Left lobe of liver (tissue), 2 donors: ENCODE results near the gene CCR6. TPM values are rescaled to one million over a fixed set of nuclear protein-coding genes. Genes with fewer than 3 reads are reported as not detected.

ENCODE experiments used
- ATAC-seq: fragments of 200-7000 bp; cut with Tn5 transposase; one replicate; pipeline ENCODE4 v1.9.1; 2020; ENCODE audit warnings: mild to moderate bottlenecking, moderate library complexity
- DNase-seq: peaks from one replicate; pipeline ENCODE4 v3.0.0-alpha.2; 2020; ENCODE audit warnings: low spot score
- total RNA-seq: library from RNA; stranded (reverse); gene quantifications from one replicate; pipeline ENCODE4 v1.2.1, GENCODE V29; 2021
- donor health status: DM: no; HTN: no; CAD: no; lungs with moderate emphysema.
- donor health status: DM: no; HTN: yes; CAD: no.

Gene CCR6
- total RNA-seq, 1 donor from 2014 or later: not detected

DNA sequence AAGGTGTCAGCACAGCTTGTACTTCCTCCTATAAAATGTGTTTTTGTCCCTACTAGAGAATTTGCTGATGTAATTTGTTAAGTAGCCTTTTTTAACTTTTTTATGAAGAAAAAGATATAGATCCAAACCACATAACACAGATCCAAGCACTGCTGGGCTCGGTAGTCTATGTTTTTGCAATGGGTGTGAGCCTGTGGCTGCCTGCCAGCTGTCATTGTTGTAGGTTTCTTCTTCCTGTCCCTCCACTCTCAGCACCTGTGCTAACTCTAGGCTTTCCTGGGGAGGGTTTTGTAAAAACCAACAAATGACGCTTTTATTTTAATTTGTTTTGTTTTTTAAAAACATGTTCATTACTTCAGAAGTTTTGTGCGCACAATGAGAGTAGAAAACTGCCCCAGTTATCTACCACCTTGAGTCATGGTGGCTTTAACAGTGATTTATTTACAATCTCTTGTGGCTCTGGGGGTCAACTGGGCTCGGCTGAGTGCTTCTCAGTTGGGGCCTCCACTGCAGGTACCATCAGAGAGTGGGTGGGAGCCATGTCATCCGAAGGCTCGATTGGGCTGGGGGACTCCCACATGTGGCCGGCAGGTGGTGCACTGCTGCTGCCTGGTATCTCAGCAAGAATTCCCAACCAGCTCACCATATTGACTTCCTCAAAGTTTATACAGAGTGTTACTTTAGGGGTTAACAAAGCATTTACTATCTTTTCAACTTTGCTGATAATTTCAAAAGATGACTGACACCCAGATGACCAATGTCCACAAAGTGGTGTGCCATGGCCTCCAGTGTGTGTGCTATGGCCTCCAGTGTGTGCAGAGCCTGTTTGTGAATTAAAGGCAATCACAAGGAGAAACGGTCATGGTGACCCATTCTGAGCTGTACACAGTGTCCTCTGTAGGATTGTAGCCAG lies 3.0 kb upstream of the CCR6 start:
- no peak for DNase-seq
- no peak for ATAC-seq

DNA sequence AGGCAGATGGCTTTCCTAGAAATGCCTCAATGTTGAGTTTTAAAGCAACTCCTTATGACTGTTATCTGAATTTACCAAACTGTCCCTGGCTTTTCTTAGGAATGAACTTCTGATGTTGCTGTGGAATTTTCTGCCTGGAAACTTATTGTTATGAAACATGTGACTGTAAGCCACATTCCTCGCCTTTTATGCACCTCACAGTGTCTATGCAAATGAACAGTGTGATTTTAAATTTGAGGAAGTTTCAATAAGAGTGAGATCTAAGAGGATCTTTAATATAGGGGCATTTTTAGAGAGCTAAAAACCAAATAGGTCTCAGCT lies 2.4 kb upstream of the CCR6 start:
- ATAC-seq (no peak), DNase-seq (no peak)

DNA sequence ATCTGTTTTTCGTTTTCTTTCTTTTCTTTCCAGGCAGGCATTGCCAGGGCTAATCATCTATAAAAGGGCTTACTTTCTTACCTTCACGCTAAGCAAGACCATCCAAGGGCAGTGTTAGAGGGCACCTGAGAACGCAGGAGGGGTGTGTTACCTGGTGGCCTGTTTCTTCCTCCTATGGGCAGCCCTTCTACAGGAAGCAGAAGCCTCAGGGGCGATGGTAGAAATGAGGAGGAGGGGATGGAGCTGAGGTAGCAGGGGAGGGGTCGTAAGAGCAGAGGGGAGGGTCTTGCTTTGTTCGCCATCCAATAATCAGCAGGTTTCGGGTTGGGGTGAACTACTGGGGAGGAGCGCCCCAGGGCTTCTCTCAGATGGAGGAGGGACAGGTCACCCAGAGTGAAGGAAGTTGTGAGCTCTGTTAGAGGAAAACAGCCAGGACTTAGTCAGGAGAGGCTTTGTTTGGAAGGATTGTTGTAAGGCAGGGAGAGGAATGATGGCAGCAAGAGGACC lies 1.5 kb upstream of the CCR6 start:
- no peak for DNase-seq
- ATAC-seq: no peak

DNA sequence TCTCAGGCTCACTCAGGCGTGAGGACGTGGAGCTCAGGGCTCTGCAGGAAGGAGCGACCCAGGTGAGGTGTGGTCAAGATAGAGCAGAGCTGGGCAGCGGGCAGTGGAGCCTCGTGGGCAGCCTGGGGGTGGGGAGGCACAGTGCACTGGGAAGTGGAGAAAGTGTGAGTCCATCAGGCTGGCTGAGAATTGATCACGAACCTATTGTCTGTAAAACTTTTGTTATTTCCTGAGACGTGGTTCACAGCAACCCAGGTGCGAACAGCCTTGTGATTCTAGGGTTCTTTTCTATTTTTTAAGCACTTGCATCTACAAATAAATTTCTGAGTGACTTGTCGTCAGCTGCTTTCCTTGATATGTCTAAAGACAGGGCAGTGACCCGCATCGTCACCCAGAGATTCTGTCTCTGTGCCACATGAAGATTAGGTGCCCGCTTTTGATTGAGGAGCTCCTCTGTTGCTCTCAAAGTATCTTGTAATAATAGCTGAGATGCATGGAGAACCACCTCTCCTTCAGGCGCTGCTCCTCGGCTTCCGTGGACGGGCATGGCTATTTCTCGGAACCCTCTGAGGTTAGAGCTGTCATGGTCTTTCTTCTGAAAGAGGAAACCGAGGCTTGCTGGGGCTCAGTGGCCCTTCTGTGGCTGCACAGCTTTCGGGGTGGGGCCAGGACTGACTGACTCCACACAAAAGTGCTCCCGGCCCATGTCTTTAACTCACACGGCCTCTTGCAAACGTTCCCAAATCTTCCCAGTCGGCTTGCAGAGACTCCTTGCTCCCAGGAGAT lies 662 bp upstream of the CCR6 start:
- ATAC-seq (no peak), DNase-seq (no peak)

DNA sequence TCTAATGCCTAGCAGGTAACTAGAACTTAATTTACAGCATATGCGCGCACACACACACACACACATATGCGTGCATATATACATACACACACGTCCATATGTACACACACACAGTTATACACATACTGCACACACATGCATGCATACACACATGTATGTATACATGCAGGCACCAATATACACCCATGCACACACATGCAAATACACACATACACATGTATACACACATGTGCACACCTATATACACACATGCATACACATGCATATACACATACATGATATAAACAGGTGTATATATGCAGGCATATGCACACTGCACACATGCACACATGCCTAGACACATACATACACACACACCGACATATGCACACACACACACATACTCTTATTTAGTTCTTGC lies 1.9 kb downstream of the CCR6 start:
- ATAC-seq (no peak), DNase-seq (no peak)

DNA sequence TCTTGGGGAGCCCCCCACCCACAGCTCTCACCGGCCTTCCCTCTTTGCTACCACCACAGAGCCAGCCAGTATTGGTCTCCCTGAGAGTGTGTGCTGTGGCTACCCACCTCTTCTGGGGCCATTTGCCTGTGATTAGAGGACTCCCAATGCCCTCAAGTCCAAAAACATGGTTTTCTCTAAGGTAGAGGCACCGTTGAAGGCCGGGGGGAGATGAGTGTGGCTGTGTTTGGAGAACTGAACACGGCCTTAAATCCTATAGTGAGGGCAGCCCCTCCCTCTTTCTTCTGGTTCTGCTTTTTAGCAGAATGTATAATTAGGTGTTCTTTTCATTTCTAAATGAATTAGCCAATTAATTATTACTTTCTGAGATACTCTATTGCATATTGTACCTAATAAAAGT lies 2.5 kb downstream of the CCR6 start:
- DNase-seq: no peak
- ATAC-seq: no peak

DNA sequence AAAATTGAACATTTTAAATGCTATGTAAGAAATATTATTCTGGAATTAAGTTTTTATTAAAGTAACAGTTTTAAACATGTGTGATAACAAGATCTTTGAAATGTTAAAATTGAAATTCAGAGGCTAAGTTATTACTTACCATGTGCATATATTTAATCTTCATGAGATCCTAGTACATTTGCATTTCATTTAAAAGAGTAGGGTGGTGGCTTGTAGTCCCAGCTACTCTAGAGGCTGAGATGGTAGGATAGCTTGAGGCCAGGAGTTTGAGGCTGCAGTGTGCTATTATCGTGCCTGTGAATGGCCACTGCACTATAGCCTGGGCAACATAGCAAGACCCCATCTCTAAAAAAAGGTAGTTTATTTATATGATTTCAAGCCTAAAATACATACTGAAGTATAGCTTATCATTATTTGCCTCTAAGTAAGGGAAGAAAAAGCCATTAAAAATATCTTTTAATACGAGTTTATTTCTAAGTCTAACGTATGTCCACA lies 3.0 kb downstream of the CCR6 start:
- no peak for ATAC-seq

DNA sequence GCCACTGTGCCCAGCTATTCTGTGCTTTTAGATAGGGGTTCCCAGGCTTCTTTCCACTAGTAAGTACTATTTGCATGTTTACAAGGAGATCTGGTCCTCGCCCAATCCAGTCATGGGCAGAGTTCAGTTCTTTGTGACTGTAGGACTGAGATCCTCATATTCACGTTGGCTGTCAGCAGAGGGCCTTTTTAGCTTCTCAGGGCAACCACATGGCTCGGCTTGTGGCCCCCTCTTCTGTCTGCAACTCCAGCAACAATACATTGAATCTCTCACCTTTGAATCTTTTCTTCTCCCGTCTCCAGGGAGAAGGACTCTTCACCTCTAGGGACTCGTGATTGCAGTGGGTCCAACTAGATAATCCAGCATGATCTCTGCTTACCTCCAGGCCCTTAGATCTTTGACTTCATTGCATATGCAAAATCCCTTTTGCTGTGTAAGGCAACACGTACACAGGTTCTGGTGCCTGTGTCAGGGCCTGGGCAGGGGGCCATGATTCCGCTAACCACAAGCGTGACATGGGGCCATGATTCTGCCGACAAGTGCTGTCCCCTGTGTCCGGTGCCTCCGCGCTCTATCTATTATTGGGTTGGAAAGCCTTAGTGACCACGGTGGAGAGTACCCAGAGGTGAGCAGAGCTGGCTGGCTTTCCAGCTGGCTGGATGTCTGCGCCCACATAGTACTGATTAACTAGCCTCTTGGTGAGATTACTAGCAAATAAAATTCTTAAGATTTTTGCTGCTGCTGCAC lies 5.1 kb downstream of the CCR6 start:
- ATAC-seq (no peak), DNase-seq (no peak)

More for the DNA sequence above, 3.0 kb downstream of the CCR6 start:
- DNase-seq: no peak

DNA sequence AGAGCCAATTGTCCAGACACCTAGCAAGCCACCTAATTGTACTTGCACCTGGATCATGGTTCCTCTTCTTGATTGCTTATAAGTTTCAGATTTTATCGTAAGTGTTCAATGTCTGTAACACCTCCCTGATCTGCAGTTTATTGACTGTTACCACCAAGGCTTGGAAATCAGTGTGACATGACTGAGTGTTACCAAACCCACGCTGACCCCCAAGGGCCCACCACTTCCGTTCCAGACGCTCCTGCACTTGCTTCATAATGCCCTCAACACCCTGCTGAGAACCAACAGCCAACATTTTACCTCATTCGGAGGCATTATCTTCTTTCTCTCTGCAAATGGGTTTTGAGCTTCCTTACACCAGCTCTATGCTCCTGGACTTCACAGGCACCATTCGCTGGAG lies 6.3 kb downstream of the CCR6 start:
- DNase-seq (no peak), ATAC-seq (no peak)

DNA sequence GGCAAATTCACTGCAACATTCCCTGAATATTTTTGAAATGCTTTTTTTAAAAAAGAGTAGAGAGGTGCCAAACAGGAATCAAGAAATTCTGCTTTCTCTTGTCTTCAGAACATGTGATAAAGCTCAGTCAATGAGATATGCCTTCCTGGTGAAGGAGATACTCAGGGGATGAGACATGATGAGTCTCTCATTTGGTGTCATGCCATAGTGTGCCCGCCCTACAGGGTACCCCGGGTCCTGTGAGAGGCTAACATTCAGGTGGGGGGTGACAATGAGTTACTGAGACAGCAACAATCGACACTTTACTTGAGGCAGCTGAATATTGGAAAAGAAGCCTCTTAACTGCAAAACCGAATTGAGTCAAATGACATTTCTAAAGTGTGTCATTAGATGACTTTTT lies 6.7 kb downstream of the CCR6 start:
- ATAC-seq (no peak), DNase-seq (no peak)

DNA sequence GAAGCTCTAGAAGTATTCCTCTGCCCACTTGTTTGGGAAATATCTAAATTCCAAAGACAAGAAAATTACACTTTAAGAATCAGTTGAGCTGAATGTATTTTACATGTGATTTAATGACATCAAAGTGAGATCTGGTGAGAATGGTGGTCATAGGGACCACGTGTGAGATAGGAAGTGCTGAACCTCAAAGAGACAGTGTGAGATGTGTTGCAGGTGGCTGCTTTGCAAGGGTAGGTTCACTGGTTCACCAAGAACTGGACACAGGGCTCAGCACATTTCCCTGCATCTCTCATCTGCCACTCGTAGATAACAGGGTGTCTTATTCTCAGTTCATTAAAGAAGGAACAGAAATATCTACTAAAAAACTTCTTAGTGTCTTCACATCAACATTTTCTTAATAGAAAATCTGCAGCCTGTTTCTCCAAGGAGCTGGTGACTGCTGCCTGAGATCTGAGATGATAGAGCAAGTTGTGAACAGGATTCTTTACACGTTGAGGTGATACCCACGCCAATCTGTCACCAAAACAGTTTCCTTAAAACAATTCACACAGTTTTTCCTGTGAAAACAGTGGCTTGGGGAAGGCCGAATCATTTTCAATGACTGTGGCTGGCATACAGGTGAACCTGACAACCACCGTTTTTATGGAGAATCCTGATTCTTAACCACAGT lies 7.2 kb downstream of the CCR6 start:
- DNase-seq (no peak), ATAC-seq (no peak)

DNA sequence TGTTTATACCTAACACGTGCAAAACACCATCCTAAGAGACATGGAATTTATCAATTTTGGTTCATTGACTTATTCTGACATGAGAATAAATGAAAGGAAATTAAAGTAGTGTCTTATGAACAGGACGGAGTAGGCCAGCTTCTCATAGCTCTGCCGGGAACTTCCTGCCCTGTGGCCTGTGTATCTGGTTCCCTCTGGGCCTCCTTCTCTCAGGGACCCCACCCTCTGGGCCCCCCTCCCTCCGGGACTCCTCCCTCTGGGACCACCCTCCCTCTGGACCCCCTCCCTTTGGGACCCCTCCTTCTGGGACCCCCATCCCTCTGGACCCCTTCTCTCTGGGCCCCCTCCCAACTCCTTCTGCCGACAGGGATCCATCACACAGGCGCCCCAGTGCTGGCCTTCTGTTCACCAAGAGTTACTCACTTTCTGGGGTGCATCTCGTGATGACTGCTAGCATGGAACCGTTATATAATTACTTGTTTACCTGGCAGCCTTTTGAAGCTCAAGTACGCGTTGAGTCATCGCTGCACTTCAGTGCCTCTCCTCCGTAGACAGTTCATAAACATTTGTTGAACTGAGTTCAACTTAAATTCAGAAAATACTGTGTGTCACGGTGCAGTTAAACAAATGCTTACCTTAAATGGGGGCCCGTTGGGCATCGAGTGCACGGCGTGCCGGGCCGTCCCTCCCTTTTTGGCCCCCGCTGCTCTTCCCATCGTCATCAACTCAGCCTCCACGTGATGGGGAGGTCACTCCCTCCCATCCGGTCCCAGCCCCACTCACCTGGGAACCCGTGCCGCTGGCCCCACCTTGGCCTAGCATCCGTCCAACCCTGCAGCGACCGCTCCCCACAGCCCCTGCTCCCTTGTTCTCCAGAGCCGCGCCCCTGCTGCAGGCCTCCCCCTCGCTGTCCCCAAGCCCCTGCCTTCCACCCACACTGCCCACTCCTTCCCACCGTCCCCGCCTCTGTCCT lies 8.1 kb downstream of the CCR6 start:
- DNase-seq: no peak
- no peak for ATAC-seq

DNA sequence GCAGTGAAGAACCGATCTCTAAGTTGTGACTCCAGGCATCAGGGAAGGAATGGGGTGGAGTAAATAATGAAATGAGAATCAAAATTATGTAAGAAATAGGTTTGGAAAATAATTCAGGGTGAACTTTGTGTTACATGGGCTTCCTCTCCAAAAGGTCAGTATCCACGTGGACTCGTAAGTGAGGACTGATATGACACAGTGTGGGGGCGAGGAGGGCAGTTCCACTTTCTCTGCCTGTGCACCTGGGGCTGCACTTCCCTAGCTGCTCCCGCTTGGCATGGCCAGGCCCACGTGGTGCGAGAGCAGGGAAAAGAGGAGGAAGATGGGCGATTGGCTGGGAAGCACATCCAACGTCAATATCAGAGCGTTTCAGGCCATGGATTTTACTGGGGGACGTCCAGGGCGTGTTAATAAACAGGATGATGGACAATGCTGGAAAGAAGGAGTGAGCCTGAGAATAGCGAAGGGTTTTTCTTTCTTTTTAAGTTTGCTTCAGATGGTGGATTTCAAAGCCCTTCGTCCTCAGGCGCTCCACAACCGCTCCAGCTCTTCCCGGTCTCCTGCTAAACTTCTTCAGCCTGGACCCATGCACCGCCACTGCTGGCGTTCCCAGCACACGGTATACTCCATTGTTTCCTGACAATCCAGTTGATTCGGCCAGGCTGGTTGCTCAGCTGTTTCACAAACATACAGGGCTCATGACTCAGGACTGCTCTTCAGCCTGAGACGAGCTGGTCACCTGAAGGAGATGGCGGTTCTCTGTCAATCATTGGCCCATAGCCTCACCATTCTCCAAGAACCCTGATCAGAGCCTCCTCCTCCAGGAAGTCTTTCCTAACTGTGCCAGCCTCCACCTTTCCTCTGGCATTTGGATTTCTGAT lies 11.8 kb downstream of the CCR6 start:
- ATAC-seq (no peak), DNase-seq (no peak)

DNA sequence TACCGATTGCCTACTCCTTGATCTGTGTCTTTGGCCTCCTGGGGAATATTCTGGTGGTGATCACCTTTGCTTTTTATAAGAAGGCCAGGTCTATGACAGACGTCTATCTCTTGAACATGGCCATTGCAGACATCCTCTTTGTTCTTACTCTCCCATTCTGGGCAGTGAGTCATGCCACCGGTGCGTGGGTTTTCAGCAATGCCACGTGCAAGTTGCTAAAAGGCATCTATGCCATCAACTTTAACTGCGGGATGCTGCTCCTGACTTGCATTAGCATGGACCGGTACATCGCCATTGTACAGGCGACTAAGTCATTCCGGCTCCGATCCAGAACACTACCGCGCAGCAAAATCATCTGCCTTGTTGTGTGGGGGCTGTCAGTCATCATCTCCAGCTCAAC lies 13.5 kb downstream of the CCR6 start:
- no peak for DNase-seq
- ATAC-seq: no peak

DNA sequence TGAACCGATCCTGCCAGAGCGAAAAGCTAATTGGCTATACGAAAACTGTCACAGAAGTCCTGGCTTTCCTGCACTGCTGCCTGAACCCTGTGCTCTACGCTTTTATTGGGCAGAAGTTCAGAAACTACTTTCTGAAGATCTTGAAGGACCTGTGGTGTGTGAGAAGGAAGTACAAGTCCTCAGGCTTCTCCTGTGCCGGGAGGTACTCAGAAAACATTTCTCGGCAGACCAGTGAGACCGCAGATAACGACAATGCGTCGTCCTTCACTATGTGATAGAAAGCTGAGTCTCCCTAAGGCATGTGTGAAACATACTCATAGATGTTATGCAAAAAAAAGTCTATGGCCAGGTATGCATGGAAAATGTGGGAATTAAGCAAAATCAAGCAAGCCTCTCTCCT lies 14.2 kb downstream of the CCR6 start:
- no peak for DNase-seq
- no peak for ATAC-seq

DNA sequence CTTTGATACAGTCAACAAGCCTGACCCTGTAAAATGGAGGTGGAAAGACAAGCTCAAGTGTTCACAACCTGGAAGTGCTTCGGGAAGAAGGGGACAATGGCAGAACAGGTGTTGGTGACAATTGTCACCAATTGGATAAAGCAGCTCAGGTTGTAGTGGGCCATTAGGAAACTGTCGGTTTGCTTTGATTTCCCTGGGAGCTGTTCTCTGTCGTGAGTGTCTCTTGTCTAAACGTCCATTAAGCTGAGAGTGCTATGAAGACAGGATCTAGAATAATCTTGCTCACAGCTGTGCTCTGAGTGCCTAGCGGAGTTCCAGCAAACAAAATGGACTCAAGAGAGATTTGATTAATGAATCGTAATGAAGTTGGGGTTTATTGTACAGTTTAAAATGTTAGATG lies 15.0 kb downstream of the CCR6 start:
- ATAC-seq (no peak), DNase-seq (no peak)

DNA sequence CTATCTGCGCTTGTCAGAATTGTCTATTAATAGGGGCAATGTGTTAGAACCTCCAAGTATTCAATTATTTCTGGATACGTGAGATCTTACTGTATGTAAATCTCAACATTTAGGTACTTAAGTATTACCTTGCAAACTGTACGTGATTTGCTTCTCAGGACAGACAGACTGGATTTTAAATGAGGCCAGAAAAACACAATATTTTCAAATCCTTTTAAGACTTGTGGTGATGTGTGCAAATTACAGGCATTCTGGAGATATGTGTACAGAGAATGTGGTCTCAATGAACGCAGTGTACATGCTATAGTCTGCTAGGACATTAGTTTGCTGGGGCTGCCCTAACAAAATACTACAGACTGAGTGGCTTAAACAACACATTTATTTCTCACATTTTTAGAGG lies 16.9 kb downstream of the CCR6 start:
- DNase-seq: no peak
- no peak for ATAC-seq
